ENCODE results near the gene PTPN14. TPM values are rescaled to one million over a fixed set of nuclear protein-coding genes. Genes with fewer than 3 reads are reported as not detected.
"Not testable (repeated sequence)": the region's sequence is repeated elsewhere in the genome, so short reads cannot be mapped to it uniquely, and the experiment has no call there.

PTPN14 gene
- total RNA-seq, result 1 to 10 TPM; 2.7 to 2.8 TPM

- Mint-ChIP-seq H3K27me3 (ENCODE audit: low read depth) (peaks cover 46% of the 10 kb centered on the region), H3K4me1 (ENCODE audit: low read depth) (peaks cover 6% of the 10 kb centered on the region), H3K36me3 (ENCODE audit: low read depth) (no peaks in the 10 kb centered on the region), H3K4me3 (peak within 1 kb of the TSS; percentile 80), H3K27ac (no peak within 1 kb of the TSS), H3K9me3 (no peaks in the 10 kb centered on the region)
- intact Hi-C loops (cut with micrococcal nuclease), result no loop called here
- CTCF ChIA-PET, result interaction anchor here (0.7 kb wide), 1 partner anchor 221 kb away, joined by 3 read pairs; no protein-coding TSS in a partner anchor
- DNase-seq, result peak; percentile 31
Measured at GRCh38 chr1:214551436-214552173, at the start of gene PTPN14. PTPN14 (minus strand) TSS chr1:214551602; CDS start chr1:214464803, 86,799 bp downstream.

- Mint-ChIP-seq H3K9me3 (no peaks in the 10 kb centered on the region), H3K36me3 (ENCODE audit: low read depth) (no peaks in the 10 kb centered on the region), H3K4me1 (ENCODE audit: low read depth) (no peaks in the 10 kb centered on the region), H3K27ac (no peak overlapping the region), H3K27me3 (ENCODE audit: low read depth) (no peaks in the 10 kb centered on the region), H3K4me3 (no peak overlapping the region)
- no peak for DNase-seq
- intact Hi-C loops (cut with micrococcal nuclease), result no loop called here
- CTCF ChIA-PET, result interaction anchor here (0.7 to 1.7 kb wide), 3 partner anchors 35 to 379 kb away, joined by 3 to 6 read pairs (median 3); no protein-coding TSS in a partner anchor
Measured at GRCh38 chr1:214593158-214593557, 41.8 kb upstream of the PTPN14 start.

DNA sequence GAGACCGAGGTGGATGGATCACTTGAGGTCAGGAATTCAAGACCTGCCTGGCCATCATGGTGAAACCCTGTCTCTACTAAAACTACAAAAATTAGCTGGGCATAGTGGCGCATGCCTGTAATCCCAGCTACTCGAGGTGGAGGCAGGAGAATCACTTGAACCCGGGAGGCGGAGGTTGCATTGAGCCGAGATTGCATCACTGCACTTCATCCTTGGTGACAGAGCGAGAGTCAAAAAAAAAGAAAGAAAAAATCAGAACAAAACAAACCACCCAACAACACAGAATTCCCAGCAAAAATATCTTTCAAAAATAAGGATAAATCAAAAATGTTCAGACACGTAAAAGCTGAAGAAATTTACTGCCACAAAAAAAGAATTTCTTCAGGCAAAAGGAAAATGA is 40.5 kb upstream of the PTPN14 start:
- DNase-seq; H3K36me3 Mint-ChIP-seq (ENCODE audit: low read depth); H3K4me3 Mint-ChIP-seq; H3K4me1 Mint-ChIP-seq (ENCODE audit: low read depth); H3K9me3 Mint-ChIP-seq; H3K27ac Mint-ChIP-seq; intact Hi-C loops (cut with micrococcal nuclease); H3K27me3 Mint-ChIP-seq (ENCODE audit: low read depth): not testable (repeated sequence)
- CTCF ChIA-PET, result interaction anchor here (0.7 to 1.7 kb wide), 3 partner anchors 236 to 260 kb away, joined by 3 to 6 read pairs (median 4); no protein-coding TSS in a partner anchor

DNA sequence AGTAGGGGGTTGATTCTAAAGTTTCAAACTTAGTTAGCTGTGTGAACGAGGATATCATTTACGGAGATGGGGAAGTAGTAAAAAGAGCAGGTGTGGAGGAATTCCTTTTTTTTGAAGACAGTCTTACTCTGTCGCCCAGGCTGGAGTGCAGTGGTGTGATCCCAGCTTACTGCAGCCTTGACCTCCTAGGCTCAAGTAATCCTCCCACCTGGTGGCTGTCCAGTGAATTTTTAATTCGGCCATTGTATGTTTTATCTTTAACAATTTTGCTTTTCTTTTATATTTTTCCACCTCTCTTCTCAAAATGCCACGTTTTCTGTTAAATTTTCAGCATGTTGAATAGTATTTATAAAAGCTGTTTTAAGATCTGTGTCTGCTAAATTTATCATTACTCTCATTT is 39.3 kb upstream of the PTPN14 start:
- H3K27ac Mint-ChIP-seq, result no peak overlapping the region
- no peaks in the 10 kb centered on the region for H3K36me3 Mint-ChIP-seq (ENCODE audit: low read depth)
- H3K4me1 Mint-ChIP-seq (ENCODE audit: low read depth), result no peaks in the 10 kb centered on the region
- no peak overlapping the region for H3K4me3 Mint-ChIP-seq
- no peaks in the 10 kb centered on the region for H3K27me3 Mint-ChIP-seq (ENCODE audit: low read depth)
- intact Hi-C loops (cut with micrococcal nuclease), result no loop called here
- H3K9me3 Mint-ChIP-seq, result no peaks in the 10 kb centered on the region
- CTCF ChIA-PET, result interaction anchor here (1.2 kb wide), 1 partner anchor 257 kb away, joined by 4 read pairs; no protein-coding TSS in a partner anchor
- DNase-seq, result no peak

- CTCF ChIA-PET, result interaction anchor here (0.7 kb wide), 1 partner anchor 257 kb away, joined by 4 read pairs; no protein-coding TSS in a partner anchor
- Mint-ChIP-seq H3K36me3 (ENCODE audit: low read depth) (no peaks in the 10 kb centered on the region), H3K4me3 (no peak overlapping the region), H3K27me3 (ENCODE audit: low read depth) (no peaks in the 10 kb centered on the region), H3K27ac (no peak overlapping the region), H3K9me3 (no peaks in the 10 kb centered on the region), H3K4me1 (ENCODE audit: low read depth) (peaks cover 2% of the 10 kb centered on the region)
- no peak for DNase-seq
- intact Hi-C loops (cut with micrococcal nuclease), result loop anchor here (10.0 kb wide), 2 partner anchors 936 to 1344 kb away; no protein-coding TSS in a partner anchor
Measured at GRCh38 chr1:214588963-214589597, 37.7 kb upstream of the PTPN14 start.

DNA sequence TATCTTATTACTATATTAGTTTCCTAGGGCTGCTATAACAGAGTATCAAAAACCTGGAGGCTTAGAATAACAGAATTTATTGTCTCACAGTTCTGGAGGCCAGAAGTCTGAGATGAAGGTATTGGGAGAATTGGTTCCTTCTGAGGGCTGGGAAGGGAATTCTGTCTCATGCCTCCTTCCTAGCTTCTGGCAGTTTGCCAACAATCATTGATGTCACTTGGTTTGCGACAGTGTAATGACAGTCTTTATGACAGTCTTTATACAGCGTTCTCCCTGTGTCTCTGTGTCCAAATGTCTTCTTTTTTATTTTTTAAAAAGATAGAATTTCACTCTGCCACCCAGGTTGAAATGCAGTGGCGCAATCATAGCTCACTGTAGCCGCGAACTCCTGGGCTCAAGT is 35.8 kb upstream of the PTPN14 start:
- no peaks in the 10 kb centered on the region for H3K27me3 Mint-ChIP-seq (ENCODE audit: low read depth)
- H3K27ac Mint-ChIP-seq, result no peak overlapping the region
- H3K4me3 Mint-ChIP-seq, result no peak overlapping the region
- intact Hi-C loops (cut with micrococcal nuclease), result loop anchor here (10.0 kb wide), 2 partner anchors 938 to 1342 kb away; no protein-coding TSS in a partner anchor
- no peak for DNase-seq
- CTCF ChIA-PET, result interaction anchor here (0.6 to 6.5 kb wide), 5 partner anchors 8 to 373 kb away, joined by 3 to 101 read pairs (median 5); no protein-coding TSS in a partner anchor
- H3K4me1 Mint-ChIP-seq (ENCODE audit: low read depth), result peaks cover 2% of the 10 kb centered on the region
- no peaks in the 10 kb centered on the region for H3K36me3 Mint-ChIP-seq (ENCODE audit: low read depth)
- H3K9me3 Mint-ChIP-seq, result no peaks in the 10 kb centered on the region

GRCh38 chr1:214586621-214587020 is 35.2 kb upstream of the PTPN14 start:
- Mint-ChIP-seq H3K27me3 (ENCODE audit: low read depth) (no peaks in the 10 kb centered on the region), H3K4me1 (ENCODE audit: low read depth) (peaks cover 2% of the 10 kb centered on the region), H3K27ac (no peak overlapping the region), H3K4me3 (no peak overlapping the region), H3K9me3 (no peaks in the 10 kb centered on the region), H3K36me3 (ENCODE audit: low read depth) (no peaks in the 10 kb centered on the region)
- CTCF ChIA-PET, result interaction anchor here (0.6 to 6.5 kb wide), 8 partner anchors 9 to 372 kb away, joined by 3 to 101 read pairs (median 5); no protein-coding TSS in a partner anchor
- no peak for DNase-seq
- intact Hi-C loops (cut with micrococcal nuclease), result loop anchor here (10.0 kb wide), 2 partner anchors 938 to 1342 kb away; no protein-coding TSS in a partner anchor

- H3K4me3 Mint-ChIP-seq, result no peak overlapping the region
- H3K36me3 Mint-ChIP-seq (ENCODE audit: low read depth), result no peaks in the 10 kb centered on the region
- CTCF ChIA-PET, result interaction anchor here (0.8 to 6.5 kb wide), 22 partner anchors 9 to 372 kb away, joined by 3 to 101 read pairs (median 4); partner anchors contain the start of gene CENPF
- H3K27me3 Mint-ChIP-seq (ENCODE audit: low read depth), result no peaks in the 10 kb centered on the region
- H3K27ac Mint-ChIP-seq, result no peak overlapping the region
- no peaks in the 10 kb centered on the region for H3K9me3 Mint-ChIP-seq
- peaks cover 2% of the 10 kb centered on the region for H3K4me1 Mint-ChIP-seq (ENCODE audit: low read depth)
- no peak for DNase-seq
- intact Hi-C loops (cut with micrococcal nuclease), result loop anchor here (1.0 to 10.0 kb wide), 7 partner anchors 146 to 1340 kb away; no protein-coding TSS in a partner anchor
Measured at GRCh38 chr1:214584805-214585766, 33.7 kb upstream of the PTPN14 start.

- no peak for DNase-seq
- Mint-ChIP-seq H3K9me3 (no peaks in the 10 kb centered on the region), H3K27me3 (ENCODE audit: low read depth) (no peaks in the 10 kb centered on the region), H3K27ac (no peak overlapping the region), H3K4me1 (ENCODE audit: low read depth) (peaks cover 2% of the 10 kb centered on the region), H3K36me3 (ENCODE audit: low read depth) (no peaks in the 10 kb centered on the region), H3K4me3 (no peak overlapping the region)
- CTCF ChIA-PET, result interaction anchor here (0.7 to 6.5 kb wide), 16 partner anchors 10 to 371 kb away, joined by 3 to 101 read pairs (median 4); no protein-coding TSS in a partner anchor
- intact Hi-C loops (cut with micrococcal nuclease), result loop anchor here (10.0 kb wide), 2 partner anchors 941 to 1339 kb away; no protein-coding TSS in a partner anchor
Measured at GRCh38 chr1:214583824-214584554, 32.6 kb upstream of the PTPN14 start.

DNA sequence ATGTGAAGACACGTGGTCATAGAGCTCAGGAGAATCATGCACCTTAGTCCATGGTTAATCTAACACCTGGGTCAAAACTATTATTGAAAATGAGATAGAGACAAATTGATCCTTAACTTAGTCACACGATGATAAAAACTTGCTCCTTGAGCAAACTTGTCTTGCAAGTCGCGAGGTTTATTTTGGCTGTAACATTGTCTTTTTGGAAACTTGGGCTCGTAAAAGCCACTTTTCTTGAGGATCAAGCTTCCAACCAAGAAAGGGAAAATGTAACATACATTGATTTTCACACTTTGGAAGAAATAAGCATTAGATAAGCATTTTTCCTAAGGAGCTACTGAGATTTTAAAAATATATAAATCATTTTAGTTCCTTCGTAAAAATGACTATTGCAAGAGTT is 31.7 kb upstream of the PTPN14 start:
- Mint-ChIP-seq H3K27me3 (ENCODE audit: low read depth) (no peaks in the 10 kb centered on the region), H3K9me3 (no peaks in the 10 kb centered on the region), H3K4me1 (ENCODE audit: low read depth) (peaks cover 2% of the 10 kb centered on the region), H3K27ac (no peak overlapping the region), H3K4me3 (no peak overlapping the region), H3K36me3 (ENCODE audit: low read depth) (no peaks in the 10 kb centered on the region)
- intact Hi-C loops (cut with micrococcal nuclease), result loop anchor here (10.0 kb wide), 2 partner anchors 942 to 1338 kb away; no protein-coding TSS in a partner anchor
- CTCF ChIA-PET, result interaction anchor here (0.8 to 6.5 kb wide), 5 partner anchors 26 to 369 kb away, joined by 3 to 101 read pairs (median 5); no protein-coding TSS in a partner anchor
- DNase-seq, result no peak
